ENCODE data around the gene SHANK1.

- TF ChIP-seq CTCF (tag by site-specific recombination; IDR thresholded peaks at IDR 0.05) (no peak), ZSCAN16 (tag by site-specific recombination; IDR thresholded peaks at IDR 0.05) (no peak), ZNF571 (tag by site-specific recombination; IDR thresholded peaks at IDR 0.05) (no peak), ZNF658 (tag by site-specific recombination; IDR thresholded peaks at IDR 0.05) (no peak), ZNF174 (tag by site-specific recombination; IDR thresholded peaks at IDR 0.05) (no peak), ZNF202 (tag by site-specific recombination; IDR thresholded peaks at IDR 0.05; ENCODE audit: borderline replicate concordance) (no peak)
Observed at GRCh38 chr19:50686310-50687032, 33.1 kb downstream of the SHANK1 start.
